Activated CD4-positive, alpha-beta T cell treated with anti-CD3 and anti-CD28 coated beads, Interleukin-2, amount 50 U/mL, for 16 hours (primary cell): Measurements from ENCODE around the gene DMXL2.
"Not testable (repeated sequence)": the region's sequence is repeated elsewhere in the genome, so short reads cannot be mapped to it uniquely, and the experiment has no call there.

Source experiments
- DNase-seq: peaks from one replicate; pipeline ENCODE4 v3.0.0-alpha.2; 2020

DMXL2 gene

GRCh38 chr15:51622604-51623370 is at the start of gene DMXL2:
Gene DMXL2, minus strand, starts transcription at chr15:51622771. Its CDS starts 226 bp downstream, at chr15:51622545.
- DNase-seq: peak; percentile 82

GRCh38 chr15:51672155-51672687 is 49.6 kb upstream of the DMXL2 start:
- no peak for DNase-seq

- DNase-seq: no peak
Observed at GRCh38 chr15:51669381-51669780, 46.8 kb upstream of the DMXL2 start.

GRCh38 chr15:51668446-51668845 is 45.9 kb upstream of the DMXL2 start:
- no peak for DNase-seq

- DNase-seq: no peak
Observed at GRCh38 chr15:51667478-51667877, 44.9 kb upstream of the DMXL2 start.

GRCh38 chr15:51661072-51661471 is 38.5 kb upstream of the DMXL2 start:
- no peak for DNase-seq

GRCh38 chr15:51658664-51659063 is 36.1 kb upstream of the DMXL2 start:
- DNase-seq: no peak

- not testable (repeated sequence) for DNase-seq
Observed at GRCh38 chr15:51655401-51656057, 33.0 kb upstream of the DMXL2 start.

GRCh38 chr15:51652084-51652668 is 29.6 kb upstream of the DMXL2 start:
- no peak for DNase-seq

- DNase-seq: peak; percentile 66
Observed at GRCh38 chr15:51649659-51650521, 27.3 kb upstream of the DMXL2 start.

GRCh38 chr15:51648643-51649042 is 26.1 kb upstream of the DMXL2 start:
- DNase-seq: not testable (repeated sequence)

GRCh38 chr15:51648101-51648500 is 25.5 kb upstream of the DMXL2 start:
- DNase-seq: not testable (repeated sequence)

GRCh38 chr15:51647128-51647562 is 24.6 kb upstream of the DMXL2 start:
- no peak for DNase-seq

GRCh38 chr15:51642696-51643095 is 20.1 kb upstream of the DMXL2 start:
- DNase-seq: no peak

- no peak for DNase-seq
Observed at GRCh38 chr15:51641490-51642130, 19.0 kb upstream of the DMXL2 start.

GRCh38 chr15:51634591-51635198 is 12.1 kb upstream of the DMXL2 start:
- peak; percentile 18 for DNase-seq

- DNase-seq: no peak
Observed at GRCh38 chr15:51629612-51630011, 7.0 kb upstream of the DMXL2 start.

GRCh38 chr15:51625236-51625635 is 2.7 kb upstream of the DMXL2 start:
- DNase-seq: no peak

GRCh38 chr15:51624022-51624421 is 1.5 kb upstream of the DMXL2 start:
- DNase-seq: no peak

GRCh38 chr15:51623386-51623938 is 891 bp upstream of the DMXL2 start:
- DNase-seq: no peak

GRCh38 chr15:51621936-51622603 is 501 bp downstream of the DMXL2 start:
- peak; percentile 31 for DNase-seq
